Measurements from ENCODE around the gene SLC12A7. TPM values are rescaled to one million over a fixed set of nuclear protein-coding genes. Genes with fewer than 3 reads are reported as not detected.

The SLC12A7 gene
- total and polyA plus RNA-seq, 2 of the 13 experiments (the other 11 are each of a cell fraction or from before 2014, with no cell fraction given) = 14.0 to 18.5 TPM

DNA sequence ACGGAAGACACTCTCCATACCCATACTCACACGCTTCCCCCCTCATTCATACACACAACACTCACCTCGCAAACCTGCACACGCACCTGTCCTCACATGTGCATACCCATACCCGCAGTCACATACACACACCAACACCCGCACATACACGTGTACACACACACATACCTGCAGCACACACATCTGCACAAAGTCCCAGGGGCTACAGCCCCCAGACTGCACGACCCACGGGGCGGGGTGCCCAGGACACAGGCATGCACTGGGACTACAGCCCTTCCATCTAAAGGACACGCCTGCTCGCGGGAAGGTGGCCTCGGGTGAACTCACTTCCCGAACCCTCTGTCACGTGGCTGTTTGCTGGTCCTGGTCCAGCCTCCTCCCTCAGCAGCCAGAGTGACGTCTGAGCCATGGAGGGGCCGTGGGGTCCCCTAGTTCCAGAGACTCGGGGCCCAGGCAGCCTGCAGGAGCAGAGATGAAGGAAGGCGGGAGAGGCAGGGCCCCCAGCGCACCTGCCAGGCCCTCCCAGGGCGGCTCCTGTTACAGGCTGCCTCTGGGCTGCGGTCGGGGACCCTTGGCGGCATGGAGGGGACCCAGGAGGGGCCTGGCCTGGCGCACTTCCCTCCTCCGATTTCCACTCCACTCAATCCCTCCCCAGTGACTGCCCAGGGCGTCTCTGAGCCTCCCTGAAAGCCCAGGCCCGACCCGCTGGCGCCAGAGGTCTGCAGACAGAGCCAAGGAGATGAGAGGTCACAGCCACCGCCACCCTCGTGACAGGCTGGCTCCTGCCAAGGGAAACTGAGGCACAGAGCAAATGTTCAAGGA is 8.1 kb downstream of the SLC12A7 start (continued):
- no peak for TF ChIP-seq MIER3 (CRISPR knock-in tag; IDR thresholded peaks at IDR 0.05; ENCODE audit: borderline replicate concordance)
- no peak for TF ChIP-seq ZBTB42 (CRISPR knock-in tag; IDR thresholded peaks at IDR 0.05)
- TF ChIP-seq, protein P1, sequence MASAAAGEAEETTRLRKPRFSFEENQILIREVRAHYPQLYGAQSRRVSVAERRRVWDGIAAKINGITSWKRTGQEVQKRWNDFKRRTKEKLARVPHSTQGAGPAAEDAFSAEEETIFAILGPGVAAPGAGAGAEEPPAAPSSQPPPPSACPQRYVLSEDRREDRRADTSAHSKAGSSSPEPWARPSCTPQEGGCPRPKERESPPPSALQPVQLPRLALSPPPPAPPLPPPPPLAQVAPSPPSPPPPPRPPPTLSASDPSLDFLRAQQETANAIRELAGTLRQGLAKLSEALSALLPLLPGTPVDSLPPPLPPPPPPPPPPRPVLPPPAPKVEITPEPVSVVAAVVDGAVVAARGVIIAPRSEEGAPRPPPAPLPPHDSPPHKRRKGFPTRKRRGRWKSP (CRISPR knock-in tag; IDR thresholded peaks at IDR 0.05) = no peak
- TF ChIP-seq, protein P2, sequence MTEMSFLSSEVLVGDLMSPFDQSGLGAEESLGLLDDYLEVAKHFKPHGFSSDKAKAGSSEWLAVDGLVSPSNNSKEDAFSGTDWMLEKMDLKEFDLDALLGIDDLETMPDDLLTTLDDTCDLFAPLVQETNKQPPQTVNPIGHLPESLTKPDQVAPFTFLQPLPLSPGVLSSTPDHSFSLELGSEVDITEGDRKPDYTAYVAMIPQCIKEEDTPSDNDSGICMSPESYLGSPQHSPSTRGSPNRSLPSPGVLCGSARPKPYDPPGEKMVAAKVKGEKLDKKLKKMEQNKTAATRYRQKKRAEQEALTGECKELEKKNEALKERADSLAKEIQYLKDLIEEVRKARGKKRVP (CRISPR knock-in tag; IDR thresholded peaks at IDR 0.05) = no peak
- 0 out of 2 replicates have a peak, but pooled peaks have one; percentile 33 for TF ChIP-seq JUNB (CRISPR knock-in tag; IDR thresholded peaks at IDR 0.05; ENCODE audit: borderline replicate concordance)
- TF ChIP-seq, protein P3, sequence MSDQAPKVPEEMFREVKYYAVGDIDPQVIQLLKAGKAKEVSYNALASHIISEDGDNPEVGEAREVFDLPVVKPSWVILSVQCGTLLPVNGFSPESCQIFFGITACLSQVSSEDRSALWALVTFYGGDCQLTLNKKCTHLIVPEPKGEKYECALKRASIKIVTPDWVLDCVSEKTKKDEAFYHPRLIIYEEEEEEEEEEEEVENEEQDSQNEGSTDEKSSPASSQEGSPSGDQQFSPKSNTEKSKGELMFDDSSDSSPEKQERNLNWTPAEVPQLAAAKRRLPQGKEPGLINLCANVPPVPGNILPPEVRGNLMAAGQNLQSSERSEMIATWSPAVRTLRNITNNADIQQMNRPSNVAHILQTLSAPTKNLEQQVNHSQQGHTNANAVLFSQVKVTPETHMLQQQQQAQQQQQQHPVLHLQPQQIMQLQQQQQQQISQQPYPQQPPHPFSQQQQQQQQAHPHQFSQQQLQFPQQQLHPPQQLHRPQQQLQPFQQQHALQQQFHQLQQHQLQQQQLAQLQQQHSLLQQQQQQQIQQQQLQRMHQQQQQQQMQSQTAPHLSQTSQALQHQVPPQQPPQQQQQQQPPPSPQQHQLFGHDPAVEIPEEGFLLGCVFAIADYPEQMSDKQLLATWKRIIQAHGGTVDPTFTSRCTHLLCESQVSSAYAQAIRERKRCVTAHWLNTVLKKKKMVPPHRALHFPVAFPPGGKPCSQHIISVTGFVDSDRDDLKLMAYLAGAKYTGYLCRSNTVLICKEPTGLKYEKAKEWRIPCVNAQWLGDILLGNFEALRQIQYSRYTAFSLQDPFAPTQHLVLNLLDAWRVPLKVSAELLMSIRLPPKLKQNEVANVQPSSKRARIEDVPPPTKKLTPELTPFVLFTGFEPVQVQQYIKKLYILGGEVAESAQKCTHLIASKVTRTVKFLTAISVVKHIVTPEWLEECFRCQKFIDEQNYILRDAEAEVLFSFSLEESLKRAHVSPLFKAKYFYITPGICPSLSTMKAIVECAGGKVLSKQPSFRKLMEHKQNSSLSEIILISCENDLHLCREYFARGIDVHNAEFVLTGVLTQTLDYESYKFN (CRISPR knock-in tag; conservative IDR thresholded peaks at IDR 0.05) = peak; percentile 30; the same call in 1 of the 2 replicates
- TF ChIP-seq, protein P4, sequence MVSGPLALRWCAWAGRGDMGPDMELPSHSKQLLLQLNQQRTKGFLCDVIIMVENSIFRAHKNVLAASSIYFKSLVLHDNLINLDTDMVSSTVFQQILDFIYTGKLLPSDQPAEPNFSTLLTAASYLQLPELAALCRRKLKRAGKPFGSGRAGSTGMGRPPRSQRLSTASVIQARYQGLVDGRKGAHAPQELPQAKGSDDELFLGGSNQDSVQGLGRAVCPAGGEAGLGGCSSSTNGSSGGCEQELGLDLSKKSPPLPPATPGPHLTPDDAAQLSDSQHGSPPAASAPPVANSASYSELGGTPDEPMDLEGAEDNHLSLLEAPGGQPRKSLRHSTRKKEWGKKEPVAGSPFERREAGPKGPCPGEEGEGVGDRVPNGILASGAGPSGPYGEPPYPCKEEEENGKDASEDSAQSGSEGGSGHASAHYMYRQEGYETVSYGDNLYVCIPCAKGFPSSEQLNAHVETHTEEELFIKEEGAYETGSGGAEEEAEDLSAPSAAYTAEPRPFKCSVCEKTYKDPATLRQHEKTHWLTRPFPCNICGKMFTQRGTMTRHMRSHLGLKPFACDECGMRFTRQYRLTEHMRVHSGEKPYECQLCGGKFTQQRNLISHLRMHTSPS (CRISPR knock-in tag; IDR thresholded peaks at IDR 0.05; ENCODE audit: low read depth) = peak; percentile 53; the same call in 1 of the 2 replicates
- TF ChIP-seq, protein P5, sequence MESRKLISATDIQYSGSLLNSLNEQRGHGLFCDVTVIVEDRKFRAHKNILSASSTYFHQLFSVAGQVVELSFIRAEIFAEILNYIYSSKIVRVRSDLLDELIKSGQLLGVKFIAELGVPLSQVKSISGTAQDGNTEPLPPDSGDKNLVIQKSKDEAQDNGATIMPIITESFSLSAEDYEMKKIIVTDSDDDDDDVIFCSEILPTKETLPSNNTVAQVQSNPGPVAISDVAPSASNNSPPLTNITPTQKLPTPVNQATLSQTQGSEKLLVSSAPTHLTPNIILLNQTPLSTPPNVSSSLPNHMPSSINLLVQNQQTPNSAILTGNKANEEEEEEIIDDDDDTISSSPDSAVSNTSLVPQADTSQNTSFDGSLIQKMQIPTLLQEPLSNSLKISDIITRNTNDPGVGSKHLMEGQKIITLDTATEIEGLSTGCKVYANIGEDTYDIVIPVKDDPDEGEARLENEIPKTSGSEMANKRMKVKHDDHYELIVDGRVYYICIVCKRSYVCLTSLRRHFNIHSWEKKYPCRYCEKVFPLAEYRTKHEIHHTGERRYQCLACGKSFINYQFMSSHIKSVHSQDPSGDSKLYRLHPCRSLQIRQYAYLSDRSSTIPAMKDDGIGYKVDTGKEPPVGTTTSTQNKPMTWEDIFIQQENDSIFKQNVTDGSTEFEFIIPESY (CRISPR knock-in tag; IDR thresholded peaks at IDR 0.05) = peak; percentile 96
- TF ChIP-seq, protein P6, sequence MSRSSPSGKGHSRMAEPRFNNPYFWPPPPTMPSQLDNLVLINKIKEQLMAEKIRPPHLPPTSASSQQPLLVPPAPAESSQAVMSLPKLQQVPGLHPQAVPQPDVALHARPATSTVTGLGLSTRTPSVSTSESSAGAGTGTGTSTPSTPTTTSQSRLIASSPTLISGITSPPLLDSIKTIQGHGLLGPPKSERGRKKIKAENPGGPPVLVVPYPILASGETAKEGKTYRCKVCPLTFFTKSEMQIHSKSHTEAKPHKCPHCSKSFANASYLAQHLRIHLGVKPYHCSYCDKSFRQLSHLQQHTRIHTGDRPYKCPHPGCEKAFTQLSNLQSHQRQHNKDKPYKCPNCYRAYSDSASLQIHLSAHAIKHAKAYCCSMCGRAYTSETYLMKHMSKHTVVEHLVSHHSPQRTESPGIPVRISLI (CRISPR knock-in tag; IDR thresholded peaks at IDR 0.05; ENCODE audit: borderline replicate concordance) = no peak
- no peak for TF ChIP-seq HNRNPLL (IDR thresholded peaks at IDR 0.05; ENCODE audit: low read depth, low read length, poor library complexity, severe bottlenecking)
- TF ChIP-seq RARA (CRISPR knock-in tag; IDR thresholded peaks at IDR 0.05) = peak; percentile 56
- no peak for TF ChIP-seq ZNF768 (CRISPR knock-in tag; IDR thresholded peaks at IDR 0.05)
- TF ChIP-seq TAF1 (CRISPR knock-in tag; IDR thresholded peaks at IDR 0.05) = 0 out of 2 replicates have a peak, but pooled peaks have one; percentile 12
